HG03571 (cell line): ENCODE data around the gene GRAMD2A.

Experiments
- ATAC-seq: cut with Tn5 transposase; IDR thresholded peaks from one replicate; pipeline ENCODE4 v1.9.1; 2021; ENCODE audit not compliant: unreplicated experiment

GRAMD2A gene

DNA sequence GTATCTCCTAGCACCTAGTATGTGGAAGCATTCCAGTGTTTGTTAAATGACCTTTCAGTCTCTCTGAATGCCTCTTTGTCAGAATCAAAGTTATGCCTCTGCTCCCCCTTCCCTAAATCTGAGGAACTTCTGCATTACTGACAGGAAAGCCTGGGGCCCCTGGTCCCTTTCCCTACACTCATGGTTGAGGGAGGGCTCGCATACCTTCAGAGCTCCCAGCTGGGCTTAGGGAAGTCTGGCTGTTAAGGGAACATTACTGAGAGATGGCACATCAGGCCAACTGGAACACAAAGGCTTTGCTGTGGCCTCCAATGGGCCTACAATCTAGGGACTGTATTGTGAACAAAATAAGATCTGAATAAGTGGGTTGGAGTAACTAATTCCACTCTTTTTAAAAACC, 23.1 kb upstream of the GRAMD2A start:
- ATAC-seq: no peak

DNA sequence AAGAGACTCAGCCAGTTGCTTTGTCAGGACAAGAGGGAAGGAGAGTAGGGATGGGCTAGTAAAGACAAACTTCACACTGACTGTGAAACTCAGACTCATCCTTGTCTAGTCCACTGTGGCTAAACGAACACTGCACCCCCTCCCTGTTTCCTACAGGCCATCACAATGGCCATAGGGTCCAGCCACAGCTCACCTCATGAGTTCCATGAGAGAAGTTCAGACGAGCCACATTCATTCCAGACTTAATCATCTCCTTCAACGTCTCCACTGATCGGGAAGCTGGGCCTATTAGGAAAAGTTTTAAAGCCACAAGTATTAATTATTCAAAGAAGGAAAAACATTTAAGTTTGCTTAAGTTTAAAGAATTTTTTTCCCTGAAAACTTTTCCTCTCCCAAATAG, 19.6 kb upstream of the GRAMD2A start:
- no peak for ATAC-seq

DNA sequence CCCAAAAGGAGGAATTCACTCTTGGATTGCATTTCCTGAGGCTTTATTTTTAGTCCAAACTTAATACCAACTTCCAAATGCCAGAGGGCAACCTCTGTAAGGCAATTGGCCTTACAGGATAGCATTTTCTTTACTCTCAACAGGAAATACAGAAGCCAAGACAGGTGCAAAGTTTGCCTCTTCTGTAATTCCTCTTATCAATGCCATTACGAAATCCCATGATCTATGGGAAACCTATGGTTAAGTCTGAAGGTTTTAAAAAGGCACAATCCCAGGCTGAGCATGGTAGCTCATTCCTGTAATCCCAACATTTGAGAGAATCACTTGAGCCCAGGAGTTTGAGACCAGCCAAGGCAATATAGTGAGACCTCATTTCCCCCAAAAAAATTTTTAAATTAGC, 18.5 kb upstream of the GRAMD2A start:
- ATAC-seq: no peak

DNA sequence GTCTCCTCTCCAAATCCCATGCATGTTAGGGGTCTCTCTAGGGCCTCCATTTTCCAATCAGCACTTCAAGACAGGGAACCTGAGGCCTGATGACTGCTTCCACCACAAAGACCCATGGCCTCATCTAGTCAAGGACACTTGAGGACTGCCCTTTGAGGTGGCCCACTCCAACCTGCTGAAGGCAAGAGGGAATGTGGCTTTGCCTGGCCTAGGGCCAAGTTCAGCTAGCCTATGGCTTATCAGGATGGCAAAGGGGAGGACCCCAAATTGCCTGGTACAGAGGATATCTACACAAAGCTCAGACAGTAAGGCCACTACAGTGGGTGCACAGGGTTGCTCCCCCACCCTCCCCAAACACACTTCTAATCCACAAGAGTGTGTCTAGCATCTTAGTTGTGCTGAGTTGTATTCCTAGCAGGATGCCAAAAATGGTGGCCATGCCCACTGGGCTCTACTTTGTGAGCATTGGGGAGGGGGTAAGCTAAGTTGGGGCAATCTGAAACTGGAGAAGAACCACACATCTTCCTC, 10.0 kb upstream of the GRAMD2A start:
- no peak for ATAC-seq

DNA sequence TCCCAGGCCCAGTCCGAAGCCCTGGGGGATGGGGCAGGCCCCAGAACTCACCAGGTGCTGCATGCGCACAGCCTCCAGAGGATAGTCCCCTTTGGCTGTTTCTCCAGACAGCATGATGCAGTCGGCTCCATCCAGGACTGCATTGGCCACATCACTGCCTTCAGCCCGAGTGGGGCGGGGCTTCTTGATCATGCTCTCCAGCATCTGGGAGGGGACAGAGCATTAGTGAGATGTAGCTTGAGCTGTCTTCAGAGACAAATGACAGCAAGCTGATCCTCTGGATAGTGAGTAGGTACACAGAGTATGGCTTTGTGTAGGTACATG, 9.1 kb upstream of the GRAMD2A start:
- ATAC-seq: no peak

DNA sequence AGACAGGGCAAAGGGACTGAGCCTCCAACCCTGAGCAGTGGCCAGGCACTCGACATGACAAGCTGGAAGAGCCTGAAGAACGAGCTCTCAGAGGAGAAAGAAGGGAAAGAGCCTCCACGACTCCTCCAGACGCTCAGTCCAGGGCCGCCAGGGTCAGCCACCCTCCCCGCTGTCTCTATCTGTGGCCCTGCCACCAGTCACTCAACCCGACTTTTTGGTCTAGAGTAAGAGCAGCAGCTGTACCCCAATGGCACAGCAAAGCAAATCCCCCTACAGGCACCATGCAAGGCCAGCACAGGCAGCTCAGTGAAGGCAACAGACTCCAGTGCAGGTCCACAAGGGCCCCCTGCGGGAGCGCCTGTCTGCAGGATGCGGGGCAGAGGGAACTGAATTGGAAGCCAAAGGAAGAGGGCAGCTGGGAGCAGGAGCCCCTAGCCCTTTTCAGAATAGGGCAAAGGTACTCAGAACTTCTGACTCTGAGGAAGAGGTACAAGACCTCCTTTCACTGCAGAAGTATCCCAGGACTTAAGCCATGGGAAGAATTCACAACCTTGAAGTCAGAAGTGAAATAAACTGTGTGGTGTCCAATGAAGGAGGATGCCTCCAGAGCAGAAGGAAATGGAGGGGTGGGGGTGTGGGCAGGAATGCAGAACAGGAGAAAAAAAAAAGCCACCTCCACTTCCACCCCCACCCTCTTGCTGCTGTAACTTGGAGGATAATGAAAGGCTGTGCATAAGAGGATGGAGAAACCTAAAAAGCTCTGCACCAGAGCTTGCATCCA, 8.5 kb upstream of the GRAMD2A start:
- ATAC-seq: no peak

DNA sequence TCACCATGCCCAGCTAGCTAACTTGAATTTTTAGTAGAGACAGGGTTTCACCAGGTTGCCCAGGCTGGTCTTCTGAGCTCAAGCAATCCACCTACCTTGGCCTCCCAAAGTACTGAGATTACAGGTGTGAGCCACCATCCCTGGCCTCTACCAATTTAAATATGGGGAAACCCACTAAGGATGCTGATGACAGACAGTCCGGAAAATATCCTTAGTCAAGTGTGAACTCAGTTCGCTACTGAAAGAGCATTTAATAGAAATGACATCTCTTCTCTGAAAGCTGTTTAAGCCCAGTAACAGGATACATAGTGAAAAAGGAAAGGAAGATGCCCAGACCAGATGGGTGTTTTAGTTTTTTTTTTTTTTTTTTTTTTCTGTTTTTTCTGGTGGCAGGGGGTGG, 7.7 kb upstream of the GRAMD2A start:
- no peak for ATAC-seq

DNA sequence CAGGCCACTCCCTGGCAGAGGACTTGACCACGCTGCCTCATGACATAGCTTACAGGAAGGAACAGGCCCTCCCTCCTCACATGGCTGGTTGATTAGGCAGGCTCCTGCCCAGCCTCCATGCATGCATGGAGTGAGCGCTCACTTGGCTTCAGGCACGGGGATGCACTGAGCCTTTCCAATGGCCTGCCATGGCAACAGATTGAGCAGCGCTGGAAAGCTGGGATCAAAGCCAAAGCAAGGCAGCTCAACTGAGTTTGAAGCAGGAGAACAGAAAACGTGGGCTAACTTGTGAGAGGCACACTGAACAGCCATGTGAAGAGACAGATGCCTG, 5.9 kb upstream of the GRAMD2A start:
- ATAC-seq: no peak

DNA sequence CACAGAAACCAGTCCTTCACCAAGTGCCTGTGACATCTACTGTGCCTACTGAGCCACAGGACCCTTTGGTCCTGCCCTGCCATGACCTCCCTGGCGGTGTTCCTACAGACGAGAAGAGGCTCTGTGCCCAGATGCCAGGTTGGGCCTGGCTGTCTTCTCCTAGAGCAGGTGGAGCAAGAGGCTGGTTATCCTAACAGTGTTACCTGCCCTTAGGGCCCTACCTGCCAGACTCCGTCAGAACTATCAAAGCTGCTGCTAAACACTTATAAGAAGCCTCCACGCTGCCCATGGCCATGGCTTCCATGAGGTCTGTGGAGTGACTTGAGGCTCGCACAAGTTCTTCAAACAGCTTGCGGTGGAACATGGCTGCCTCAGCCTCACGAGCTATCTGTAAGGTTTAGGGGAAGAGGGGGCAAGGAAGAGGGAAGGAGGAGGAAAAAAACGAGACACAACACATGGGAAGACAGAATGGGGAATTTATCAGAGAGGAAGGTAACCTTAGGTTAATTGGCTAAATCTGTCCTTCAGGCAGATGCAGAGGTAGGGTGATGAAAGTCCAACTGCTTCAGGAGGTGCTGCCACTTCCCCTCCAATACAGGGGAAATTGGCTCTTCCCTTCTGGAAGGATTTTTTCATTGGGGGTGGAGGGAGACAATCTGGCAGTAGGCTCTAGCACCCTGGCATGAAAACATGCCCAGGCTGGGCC, 5.4 kb upstream of the GRAMD2A start:
- ATAC-seq: no peak

DNA sequence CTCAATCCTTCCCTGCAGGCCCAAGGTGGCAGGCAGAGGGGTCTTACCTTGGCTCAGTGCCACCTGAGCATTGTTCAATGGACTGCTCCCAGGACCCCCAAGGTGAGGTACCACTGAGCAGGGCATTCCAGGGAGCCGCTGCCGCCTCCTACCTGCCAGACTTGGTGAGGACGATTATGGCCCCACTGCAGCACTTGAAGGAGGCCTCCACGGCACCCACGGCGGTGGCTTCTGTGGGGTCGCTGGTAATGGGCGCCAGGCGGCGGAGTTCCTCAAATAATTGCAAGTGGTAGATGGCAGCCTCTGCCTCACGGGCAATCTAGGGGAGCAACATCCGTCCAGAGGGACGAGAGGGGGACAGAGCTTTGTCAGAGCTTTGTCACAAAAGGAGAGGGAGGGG, 4.7 kb upstream of the GRAMD2A start:
- no peak for ATAC-seq

DNA sequence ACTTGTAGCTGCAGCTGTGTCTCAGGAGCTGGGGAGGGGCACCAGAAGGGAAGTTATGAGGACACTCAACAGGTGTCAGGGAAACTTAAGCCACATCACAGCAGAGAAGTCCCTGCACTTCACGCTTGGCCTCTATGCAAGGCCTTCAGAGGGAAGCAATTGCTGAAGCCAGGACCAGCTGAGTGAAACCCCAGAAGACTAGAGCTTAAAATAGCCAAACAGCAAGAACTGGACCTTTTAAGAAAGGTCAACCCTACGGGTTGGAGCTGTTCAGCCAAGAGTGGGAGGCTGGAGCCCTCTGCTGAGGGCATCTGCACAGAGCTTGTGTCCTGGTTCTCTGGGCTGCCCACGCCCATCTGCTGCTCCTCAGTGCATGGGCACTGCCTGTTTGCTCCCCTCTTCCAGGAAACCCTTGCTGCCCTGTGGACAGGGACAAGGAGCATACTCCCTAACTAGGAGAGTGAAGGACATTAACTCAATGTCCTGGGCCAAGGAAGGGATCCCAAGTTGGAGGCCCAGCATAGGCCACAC, 3.9 kb upstream of the GRAMD2A start:
- no peak for ATAC-seq

DNA sequence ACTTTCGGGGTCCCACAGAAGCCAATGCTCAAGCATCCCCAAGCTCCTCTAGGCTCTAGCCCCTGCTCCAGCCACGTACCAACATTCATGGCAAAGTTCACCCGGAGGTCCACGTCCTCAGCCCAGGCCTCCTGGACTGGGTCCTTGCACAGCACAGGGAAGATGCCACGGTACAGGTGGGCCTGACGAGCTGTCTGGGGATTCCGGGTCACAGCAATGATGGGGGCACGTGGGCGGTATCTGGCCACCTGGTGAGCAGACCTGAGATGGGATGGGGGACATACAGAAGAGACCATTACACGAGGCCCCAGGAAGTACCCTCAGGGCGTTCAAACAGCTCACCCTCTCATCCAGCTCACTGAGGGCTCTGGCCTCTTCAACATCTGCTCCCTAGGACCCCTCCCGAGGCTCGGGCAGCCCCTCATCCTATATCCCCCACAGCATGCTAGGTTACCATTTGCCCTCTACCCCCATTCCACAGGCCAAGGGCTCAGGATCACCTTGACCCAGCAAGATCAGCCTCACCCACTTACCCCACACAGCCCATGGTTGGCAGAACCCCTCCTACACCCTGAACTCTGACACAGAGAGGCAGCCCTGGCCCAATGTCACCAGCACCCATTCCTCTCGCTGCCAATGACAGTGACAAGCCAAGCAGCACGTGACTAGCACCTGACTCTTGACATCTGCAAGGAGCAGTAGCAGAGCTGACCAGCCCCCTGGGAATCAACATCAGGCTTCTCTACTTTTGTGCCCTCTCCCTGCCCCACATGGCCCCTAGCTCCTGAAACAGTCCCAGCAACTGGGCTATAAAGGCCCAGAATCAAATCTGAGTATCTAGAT, 3.0 kb upstream of the GRAMD2A start:
- ATAC-seq: no peak

DNA sequence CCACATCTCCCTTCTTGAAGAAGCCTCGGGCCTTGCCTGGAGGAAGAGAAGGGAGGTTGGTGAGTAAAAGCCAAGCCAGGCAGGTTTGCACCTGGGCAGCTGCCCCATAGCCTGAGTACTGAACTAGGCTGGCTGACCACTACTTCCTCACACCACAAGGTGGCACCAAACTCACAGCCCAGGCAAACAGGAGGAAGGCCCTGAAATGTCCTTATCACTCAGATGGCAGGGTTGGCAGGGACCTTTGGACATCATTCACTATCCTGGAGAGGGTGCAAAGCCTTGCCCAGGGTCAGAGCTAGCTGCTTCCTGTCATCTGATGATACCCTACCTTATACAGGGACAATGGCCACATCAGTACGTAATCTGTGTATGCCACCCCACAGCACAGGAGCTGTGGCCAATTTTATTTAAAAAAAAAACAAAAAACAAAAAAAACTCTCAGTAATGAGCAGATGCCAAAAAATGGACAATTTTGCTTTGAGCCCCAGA, 2.2 kb upstream of the GRAMD2A start:
- no peak for ATAC-seq

DNA sequence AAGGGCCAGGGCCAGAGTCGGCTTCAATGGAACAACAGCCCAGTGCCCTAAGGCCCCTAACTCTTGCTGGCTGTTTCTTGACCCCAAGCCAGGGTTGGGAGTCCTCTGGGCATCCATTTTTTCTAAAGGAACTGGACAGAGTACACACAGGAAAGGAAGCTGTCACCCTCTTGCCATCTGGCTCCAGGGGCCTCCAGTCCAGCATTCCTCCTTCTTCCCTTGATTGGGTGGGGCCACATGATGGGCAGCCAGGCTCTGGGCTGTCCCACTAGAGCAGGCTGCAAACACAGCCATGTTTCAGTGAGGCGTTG, 1.6 kb upstream of the GRAMD2A start:
- no peak for ATAC-seq

DNA sequence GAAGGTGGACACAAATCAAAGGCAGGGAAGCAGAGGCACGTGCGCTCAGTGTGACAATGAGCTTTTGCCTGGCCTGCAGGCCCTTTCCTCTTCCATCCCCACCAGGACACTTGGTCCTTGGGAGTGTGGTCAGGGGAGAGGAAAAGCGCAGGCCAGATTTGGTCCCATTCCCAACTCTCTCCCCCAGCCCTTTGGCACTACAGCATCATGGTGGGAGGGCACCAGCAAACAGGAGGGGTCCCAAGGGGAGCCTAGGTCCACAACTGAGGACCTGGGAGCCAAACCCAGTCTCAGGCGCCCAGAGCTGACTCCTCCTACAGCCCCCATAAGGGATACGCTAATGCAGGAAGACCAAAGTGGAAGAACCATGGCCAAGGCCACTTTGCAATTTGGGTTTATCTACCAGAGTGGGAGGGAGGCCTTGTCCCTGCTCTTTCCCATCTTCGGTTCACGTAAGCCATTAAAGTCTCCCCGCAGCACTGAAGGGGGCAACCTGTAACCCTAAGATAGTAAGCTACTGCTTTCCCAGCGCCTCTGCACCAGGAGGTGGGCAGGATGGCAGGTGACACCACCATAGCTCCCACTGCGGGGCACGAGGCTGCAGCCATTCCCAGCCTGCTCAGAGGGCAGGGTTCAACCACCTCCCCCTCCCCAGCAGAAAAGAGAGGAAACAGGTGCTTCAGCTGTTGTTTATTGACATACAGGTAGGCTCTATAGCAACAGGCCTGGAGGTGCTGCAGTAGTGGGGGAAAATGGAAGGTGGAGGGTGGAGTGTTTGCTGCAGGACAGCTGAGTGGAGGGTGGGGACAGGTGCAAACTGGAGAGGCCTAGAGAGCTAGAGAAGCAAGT, 993 bp upstream of the GRAMD2A start:
- no peak for ATAC-seq

DNA sequence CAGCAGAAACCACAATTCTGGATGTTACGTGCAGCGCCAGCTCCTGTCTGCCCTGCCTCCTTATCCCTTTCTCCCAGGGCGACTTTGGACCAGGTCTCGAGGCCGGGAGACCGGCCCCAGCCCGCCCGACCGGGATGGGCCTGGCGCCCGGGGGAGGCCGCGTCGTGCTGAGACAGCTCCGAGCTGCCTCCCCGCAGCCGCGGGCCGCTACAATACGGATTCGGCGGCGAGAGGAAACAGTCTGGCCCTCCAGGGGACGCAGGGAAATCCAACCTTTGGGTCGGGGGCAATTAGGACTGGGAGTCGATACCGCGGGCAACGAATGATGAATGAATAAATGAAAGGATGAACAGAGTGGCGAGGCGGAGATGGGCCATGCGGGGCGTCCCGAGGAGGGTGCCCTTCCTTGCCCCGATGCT, 537 bp downstream of the GRAMD2A start:
- ATAC-seq: no peak

DNA sequence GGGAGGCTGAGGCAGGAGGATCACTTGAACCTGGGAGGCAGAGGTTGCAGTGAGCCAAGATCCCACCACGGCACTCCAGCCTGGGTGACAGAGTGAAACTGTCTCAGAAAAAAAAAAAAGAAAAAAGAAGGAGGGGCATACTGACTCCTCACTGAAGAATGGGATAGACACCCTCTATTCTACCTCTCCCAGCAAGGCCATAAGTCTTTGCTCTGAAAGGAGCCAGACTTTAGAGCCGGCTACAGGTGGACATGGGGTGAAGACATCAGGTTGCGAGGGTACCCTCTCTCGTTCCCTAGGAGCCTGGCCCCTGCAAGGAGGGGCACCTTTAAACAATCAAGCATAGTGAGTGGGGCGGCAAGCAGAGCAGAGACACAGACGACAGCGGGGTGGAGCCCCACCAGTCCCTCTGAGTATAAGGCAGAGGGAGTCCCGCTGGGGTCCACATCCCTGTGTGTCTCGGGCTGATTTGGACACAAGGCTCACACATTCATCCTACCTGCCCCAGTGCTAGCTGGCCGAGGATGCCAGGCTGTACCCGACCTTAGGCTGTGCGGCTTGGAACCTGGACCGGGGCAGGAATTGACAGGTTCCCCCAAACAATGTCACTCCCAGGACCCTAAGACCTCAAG, 1.1 kb downstream of the GRAMD2A start:
- no peak for ATAC-seq

DNA sequence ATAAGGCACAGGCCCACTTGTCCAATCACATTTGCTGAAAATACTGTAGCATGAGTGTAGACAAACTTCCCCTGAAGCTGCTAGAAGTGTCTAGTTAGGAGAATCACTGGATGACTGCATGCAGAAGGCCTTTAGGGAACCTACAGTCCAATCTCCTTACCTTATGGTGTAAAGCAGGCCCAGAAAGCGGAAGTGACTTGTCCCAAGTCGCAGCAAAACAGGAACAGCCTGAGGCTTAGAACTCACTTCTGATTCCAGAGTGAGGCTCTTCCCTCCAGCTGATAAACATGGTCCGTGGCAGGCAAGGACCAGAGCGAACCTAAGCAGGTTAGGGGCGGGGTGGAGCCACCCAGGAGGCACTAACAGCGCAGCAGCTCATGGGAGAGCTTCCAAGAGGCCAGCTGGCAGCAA, 2.5 kb downstream of the GRAMD2A start:
- no peak for ATAC-seq

DNA sequence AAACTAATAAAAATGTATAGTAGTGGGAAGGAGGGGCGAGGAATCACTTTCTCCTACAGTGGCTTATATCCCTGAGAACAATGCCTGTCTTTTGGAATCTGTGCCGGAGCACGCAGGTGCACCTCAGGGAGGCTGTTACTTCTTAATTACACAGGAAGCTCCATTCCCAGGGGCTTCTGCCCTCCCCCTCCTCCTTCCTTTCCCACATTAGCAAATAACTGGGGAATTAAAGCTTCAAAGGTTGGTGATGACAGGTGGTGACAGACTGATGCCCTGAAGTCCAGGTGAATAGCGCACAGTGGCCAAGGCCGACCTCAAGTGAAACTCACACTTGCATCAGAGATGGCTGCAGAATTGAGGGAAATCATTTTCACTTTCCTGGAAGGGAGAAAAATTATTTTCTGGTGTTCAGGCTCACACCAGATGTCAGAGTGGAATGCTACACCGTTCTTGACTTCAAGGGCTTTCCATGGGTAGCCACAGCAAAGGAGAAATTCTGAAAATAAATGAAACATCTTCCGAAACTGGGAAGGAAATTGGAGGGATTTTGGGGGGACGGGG, 3.7 kb downstream of the GRAMD2A start:
- ATAC-seq: no peak

DNA sequence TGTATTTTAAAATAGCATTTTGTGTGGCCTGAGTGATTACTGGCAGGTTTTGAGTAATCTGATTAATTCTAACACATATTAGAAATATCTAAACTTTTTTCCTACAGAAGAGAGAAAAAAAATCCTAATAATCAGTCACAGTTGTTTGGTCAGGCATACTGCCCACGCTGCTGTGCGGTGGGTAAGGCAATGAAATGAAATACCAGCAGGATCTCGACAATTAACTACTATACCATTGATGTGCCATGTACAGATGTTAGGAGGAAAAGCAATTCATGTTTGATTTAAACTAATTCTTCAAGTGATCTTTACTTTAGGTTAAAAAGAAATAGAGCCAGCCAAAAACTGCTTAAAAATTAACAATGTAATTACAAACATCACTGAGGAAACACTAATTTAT, 5.2 kb downstream of the GRAMD2A start:
- no peak for ATAC-seq
